Germinal center (tissue), 1 donor: ENCODE data around the gene CEP112.

Experiments
- DNase-seq: peaks from one replicate; pipeline ENCODE4 v3.0.0; 2012; ENCODE audit warnings: mixed read lengths, low spot score

CEP112 gene

GRCh38 chr17:66191593-66192377 is at the start of gene CEP112:
Gene CEP112, minus strand, starts transcription at chr17:66192133.
- peak; percentile 92 for DNase-seq

GRCh38 chr17:66240630-66241029 is 48.7 kb upstream of the CEP112 start:
- DNase-seq, result no peak

- DNase-seq, result no peak
Measured at GRCh38 chr17:66240013-66240412, 48.1 kb upstream of the CEP112 start.

- DNase-seq, result no peak
Measured at GRCh38 chr17:66235377-66235994, 43.6 kb upstream of the CEP112 start.

- DNase-seq, result no peak
Measured at GRCh38 chr17:66234611-66235010, 42.7 kb upstream of the CEP112 start.

- no peak for DNase-seq
Measured at GRCh38 chr17:66233023-66233753, 41.3 kb upstream of the CEP112 start.

- no peak for DNase-seq
Measured at GRCh38 chr17:66230922-66231591, 39.1 kb upstream of the CEP112 start.

- DNase-seq, result no peak
Measured at GRCh38 chr17:66229783-66230538, 38.0 kb upstream of the CEP112 start.

GRCh38 chr17:66228887-66229782 is 37.2 kb upstream of the CEP112 start, which contains the start of gene APOH:
Gene APOH, minus strand, starts transcription at chr17:66229415. Its CDS starts 36 bp downstream, at chr17:66229379.
- DNase-seq, result no peak

GRCh38 chr17:66227212-66228045 is 35.5 kb upstream of the CEP112 start:
- no peak for DNase-seq

- no peak for DNase-seq
Measured at GRCh38 chr17:66222798-66223350, 30.9 kb upstream of the CEP112 start.

- DNase-seq, result no peak
Measured at GRCh38 chr17:66221755-66222530, 30.0 kb upstream of the CEP112 start.

GRCh38 chr17:66221343-66221742 is 29.4 kb upstream of the CEP112 start:
- no peak for DNase-seq

- no peak for DNase-seq
Measured at GRCh38 chr17:66220079-66220835, 28.3 kb upstream of the CEP112 start.

GRCh38 chr17:66215529-66215911 is 23.6 kb upstream of the CEP112 start:
- DNase-seq, result no peak

GRCh38 chr17:66214884-66215528 is 23.1 kb upstream of the CEP112 start:
- DNase-seq, result no peak
